ENCODE data around the gene SPA17.

GRCh38 chr11:124732230-124732629 is 58.5 kb downstream of the SPA17 start:
- TF ChIP-seq, protein P1, sequence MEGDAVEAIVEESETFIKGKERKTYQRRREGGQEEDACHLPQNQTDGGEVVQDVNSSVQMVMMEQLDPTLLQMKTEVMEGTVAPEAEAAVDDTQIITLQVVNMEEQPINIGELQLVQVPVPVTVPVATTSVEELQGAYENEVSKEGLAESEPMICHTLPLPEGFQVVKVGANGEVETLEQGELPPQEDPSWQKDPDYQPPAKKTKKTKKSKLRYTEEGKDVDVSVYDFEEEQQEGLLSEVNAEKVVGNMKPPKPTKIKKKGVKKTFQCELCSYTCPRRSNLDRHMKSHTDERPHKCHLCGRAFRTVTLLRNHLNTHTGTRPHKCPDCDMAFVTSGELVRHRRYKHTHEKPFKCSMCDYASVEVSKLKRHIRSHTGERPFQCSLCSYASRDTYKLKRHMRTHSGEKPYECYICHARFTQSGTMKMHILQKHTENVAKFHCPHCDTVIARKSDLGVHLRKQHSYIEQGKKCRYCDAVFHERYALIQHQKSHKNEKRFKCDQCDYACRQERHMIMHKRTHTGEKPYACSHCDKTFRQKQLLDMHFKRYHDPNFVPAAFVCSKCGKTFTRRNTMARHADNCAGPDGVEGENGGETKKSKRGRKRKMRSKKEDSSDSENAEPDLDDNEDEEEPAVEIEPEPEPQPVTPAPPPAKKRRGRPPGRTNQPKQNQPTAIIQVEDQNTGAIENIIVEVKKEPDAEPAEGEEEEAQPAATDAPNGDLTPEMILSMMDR (IDR thresholded peaks at IDR 0.05), result no peak
- TF ChIP-seq EP300 (IDR thresholded peaks at IDR 0.05) (no peak), POLR2A (IDR thresholded peaks at IDR 0.05) (no peak), POLR2AphosphoS5 (IDR thresholded peaks at IDR 0.05) (no peak)
